HepG2 (cell line): Measurements from ENCODE around the gene TATDN3. TPM values are rescaled to one million over a fixed set of nuclear protein-coding genes. Genes with fewer than 3 reads are reported as not detected.

Experiments
- ATM ChIP-seq: fragments of 450-650 bp; IDR thresholded peaks from 2 replicates; pipeline ENCODE4 v1.7.1; 2017; ENCODE audit warnings: mild to moderate bottlenecking, borderline replicate concordance
- IRX3 ChIP-seq: sonication (generic); formaldehyde crosslinking; IDR thresholded peaks from 2 replicates; pipeline ENCODE4 v1.8.1; 2023; ENCODE audit warnings: mild to moderate bottlenecking, low read depth, missing genetic modification reagents, borderline replicate concordance
- KLF12 ChIP-seq: sonication (generic); formaldehyde crosslinking; IDR thresholded peaks from 2 replicates; pipeline ENCODE4 v1.4.0; 2020; ENCODE audit warnings: missing genetic modification reagents, borderline replicate concordance
- KLF13 ChIP-seq: sonication (generic); formaldehyde crosslinking; IDR thresholded peaks from 2 replicates; pipeline ENCODE4 v1.4.0; 2020; ENCODE audit warnings: mild to moderate bottlenecking, missing genetic modification reagents
- REXO4 ChIP-seq: sonication (generic); formaldehyde crosslinking; IDR thresholded peaks from 2 replicates; pipeline ENCODE4 v1.8.0; 2022; ENCODE audit warnings: missing genetic modification reagents, mild to moderate bottlenecking, borderline replicate concordance
- SMAD9 ChIP-seq: sonication (generic); formaldehyde crosslinking; IDR thresholded peaks from 2 replicates; pipeline ENCODE4 v1.5.1; 2020; ENCODE audit warnings: mild to moderate bottlenecking, missing genetic modification reagents
- ZNF12 ChIP-seq: sonication (generic); formaldehyde crosslinking; IDR thresholded peaks from 2 replicates; pipeline ENCODE4 v1.5.0; 2020; ENCODE audit warnings: missing genetic modification reagents
- ZNF180 ChIP-seq: sonication (generic); formaldehyde crosslinking; IDR thresholded peaks from 2 replicates; pipeline ENCODE4 v1.4.0; 2020; ENCODE audit warnings: low read depth, missing genetic modification reagents, borderline replicate concordance
- ZNF251 ChIP-seq: sonication (generic); formaldehyde crosslinking; IDR thresholded peaks from 2 replicates; pipeline ENCODE4 v1.9.0; 2021; ENCODE audit warnings: mild to moderate bottlenecking, missing genetic modification reagents
- ZNF274 ChIP-seq: sonication (generic); formaldehyde crosslinking; IDR thresholded peaks from 2 replicates; pipeline ENCODE4 v1.5.1; 2020; ENCODE audit warnings: mild to moderate bottlenecking, missing genetic modification reagents
- ZNF354B ChIP-seq: sonication (generic); formaldehyde crosslinking; IDR thresholded peaks from 2 replicates; pipeline ENCODE4 v1.8.0; 2022; ENCODE audit warnings: mild to moderate bottlenecking, missing genetic modification reagents
- ZNF549 ChIP-seq: sonication (generic); formaldehyde crosslinking; IDR thresholded peaks from 2 replicates; pipeline ENCODE4 v1.5.0; 2020; ENCODE audit warnings: missing genetic modification reagents
- ZNF567 ChIP-seq: sonication (generic); formaldehyde crosslinking; IDR thresholded peaks from 2 replicates; pipeline ENCODE4 v1.8.1; 2023; ENCODE audit warnings: mild to moderate bottlenecking, missing genetic modification reagents, borderline replicate concordance
- polyA plus RNA-seq, 8 experiments: library from polyadenylated mRNA; depleted of rRNA in 3 of 8; stranded (reverse) in 7 of 8; unstranded in 1 of 8; fragments of >200 nt; fragmentation: Illumina TruSeq in 4 of 8; extraction: Trizol in 4 of 8; gene quantifications; 2 replicates each; pipeline versions ENCODE4 v1.2.1 to v1.2.3, GENCODE V29; 2011 to 2016; ENCODE audit warnings: low read depth in 4 of 8, missing spikeins in 1 of 8, mixed read lengths in 1 of 8; ENCODE audit not compliant: insufficient read depth in 1 of 8
- total RNA-seq, 5 experiments: library from RNA; depleted of rRNA; stranded (reverse); fragments of >200 nt; fragmentation: Illumina TruSeq; extraction: Trizol; gene quantifications; 2 replicates each; pipeline ENCODE4 v1.2.3, GENCODE V29; 2016; ENCODE audit warnings: low read depth in 1 of 5
- TF ChIP-seq, protein P1 (sequence below): sonication (generic); formaldehyde crosslinking; IDR thresholded peaks from 2 replicates; pipeline ENCODE4 v1.4.0; 2020; ENCODE audit warnings: mild to moderate bottlenecking, low read depth, missing genetic modification reagents
- TF ChIP-seq, protein P2 (sequence below): sonication (generic); formaldehyde crosslinking; IDR thresholded peaks from 2 replicates; pipeline ENCODE4 v1.8.0; 2022; ENCODE audit warnings: mild to moderate bottlenecking, missing genetic modification reagents, borderline replicate concordance
- TF ChIP-seq, protein P3 (sequence below): sonication (generic); formaldehyde crosslinking; conservative IDR thresholded peaks from 2 replicates; pipeline ENCODE4 v1.4.0; 2020; ENCODE audit warnings: missing genetic modification reagents
- TF ChIP-seq, protein P4 (sequence below): sonication (generic); formaldehyde crosslinking; conservative IDR thresholded peaks from 2 replicates; pipeline ENCODE4 v1.4.0; 2020; ENCODE audit warnings: missing genetic modification reagents
- TF ChIP-seq, protein P5 (sequence below): sonication (generic); formaldehyde crosslinking; IDR thresholded peaks from 2 replicates; pipeline ENCODE4 v1.4.0; 2020; ENCODE audit warnings: missing genetic modification reagents, borderline replicate concordance

Gene TATDN3
- total and polyA plus RNA-seq, 2 of the 13 experiments (the other 11 are each of a cell fraction or from before 2014, with no cell fraction given), result 7.3 to 8.6 TPM

DNA sequence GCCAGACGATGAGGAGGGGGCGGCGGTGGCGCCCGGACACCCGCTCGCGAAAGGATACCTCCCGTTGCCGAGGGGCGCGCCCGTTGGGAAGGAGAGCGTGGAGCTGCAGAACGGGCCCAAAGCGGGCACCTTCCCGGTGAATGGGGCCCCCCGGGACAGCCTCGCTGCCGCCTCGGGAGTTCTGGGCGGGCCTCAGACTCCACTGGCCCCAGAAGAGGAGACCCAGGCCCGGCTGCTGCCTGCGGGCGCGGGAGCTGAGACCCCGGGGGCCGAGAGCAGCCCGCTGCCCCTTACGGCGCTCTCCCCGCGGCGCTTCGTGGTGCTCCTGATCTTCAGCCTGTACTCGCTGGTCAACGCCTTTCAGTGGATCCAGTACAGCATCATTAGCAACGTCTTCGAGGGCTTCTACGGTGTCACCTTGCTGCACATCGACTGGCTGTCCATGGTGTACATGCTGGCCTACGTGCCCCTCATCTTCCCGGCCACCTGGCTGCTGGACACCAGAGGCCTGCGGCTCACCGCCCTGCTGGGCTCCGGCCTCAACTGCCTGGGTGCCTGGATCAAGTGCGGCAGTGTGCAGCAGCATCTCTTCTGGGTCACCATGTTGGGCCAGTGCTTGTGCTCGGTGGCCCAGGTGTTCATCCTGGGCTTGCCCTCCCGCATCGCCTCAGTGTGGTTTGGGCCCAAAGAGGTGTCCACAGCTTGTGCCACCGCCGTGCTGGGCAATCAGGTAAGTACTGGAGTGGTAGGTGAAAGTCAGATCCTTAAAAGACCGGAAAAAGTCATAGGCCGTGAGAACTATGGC, 67.0 kb downstream of the TATDN3 start (continued):
- TF ChIP-seq ZNF12 (CRISPR knock-in tag) (no peak), ATM (no peak), KLF13 (no peak), ZNF549 (CRISPR knock-in tag) (no peak), ZNF567 (CRISPR knock-in tag) (no peak), ZNF274 (CRISPR knock-in tag) (no peak), ZNF251 (CRISPR knock-in tag) (no peak), KLF12 (0 out of 2 replicates have a peak, but pooled peaks have one; percentile 42), ZNF180 (CRISPR knock-in tag) (no peak), IRX3 (no peak), REXO4 (no peak), ZNF354B (no peak), SMAD9 (CRISPR knock-in tag) (no peak)
- TF ChIP-seq, protein P1, sequence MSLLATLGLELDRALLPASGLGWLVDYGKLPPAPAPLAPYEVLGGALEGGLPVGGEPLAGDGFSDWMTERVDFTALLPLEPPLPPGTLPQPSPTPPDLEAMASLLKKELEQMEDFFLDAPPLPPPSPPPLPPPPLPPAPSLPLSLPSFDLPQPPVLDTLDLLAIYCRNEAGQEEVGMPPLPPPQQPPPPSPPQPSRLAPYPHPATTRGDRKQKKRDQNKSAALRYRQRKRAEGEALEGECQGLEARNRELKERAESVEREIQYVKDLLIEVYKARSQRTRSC (CRISPR knock-in tag), result no peak; the same call in 1 of the 2 replicates
- TF ChIP-seq, protein P2, sequence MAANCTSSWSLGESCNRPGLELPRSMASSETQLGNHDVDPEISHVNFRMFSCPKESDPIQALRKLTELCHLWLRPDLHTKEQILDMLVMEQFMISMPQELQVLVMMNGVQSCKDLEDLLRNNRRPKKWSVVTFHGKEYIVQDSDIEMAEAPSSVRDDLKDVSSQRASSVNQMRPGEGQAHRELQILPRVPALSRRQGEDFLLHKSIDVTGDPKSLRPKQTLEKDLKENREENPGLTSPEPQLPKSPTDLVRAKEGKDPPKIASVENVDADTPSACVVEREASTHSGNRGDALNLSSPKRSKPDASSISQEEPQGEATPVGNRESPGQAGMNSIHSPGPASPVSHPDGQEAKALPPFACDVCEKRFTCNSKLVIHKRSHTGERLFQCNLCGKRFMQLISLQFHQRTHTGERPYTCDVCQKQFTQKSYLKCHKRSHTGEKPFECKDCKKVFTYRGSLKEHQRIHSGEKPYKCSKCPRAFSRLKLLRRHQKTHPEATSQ, result no peak
- TF ChIP-seq, protein P3, sequence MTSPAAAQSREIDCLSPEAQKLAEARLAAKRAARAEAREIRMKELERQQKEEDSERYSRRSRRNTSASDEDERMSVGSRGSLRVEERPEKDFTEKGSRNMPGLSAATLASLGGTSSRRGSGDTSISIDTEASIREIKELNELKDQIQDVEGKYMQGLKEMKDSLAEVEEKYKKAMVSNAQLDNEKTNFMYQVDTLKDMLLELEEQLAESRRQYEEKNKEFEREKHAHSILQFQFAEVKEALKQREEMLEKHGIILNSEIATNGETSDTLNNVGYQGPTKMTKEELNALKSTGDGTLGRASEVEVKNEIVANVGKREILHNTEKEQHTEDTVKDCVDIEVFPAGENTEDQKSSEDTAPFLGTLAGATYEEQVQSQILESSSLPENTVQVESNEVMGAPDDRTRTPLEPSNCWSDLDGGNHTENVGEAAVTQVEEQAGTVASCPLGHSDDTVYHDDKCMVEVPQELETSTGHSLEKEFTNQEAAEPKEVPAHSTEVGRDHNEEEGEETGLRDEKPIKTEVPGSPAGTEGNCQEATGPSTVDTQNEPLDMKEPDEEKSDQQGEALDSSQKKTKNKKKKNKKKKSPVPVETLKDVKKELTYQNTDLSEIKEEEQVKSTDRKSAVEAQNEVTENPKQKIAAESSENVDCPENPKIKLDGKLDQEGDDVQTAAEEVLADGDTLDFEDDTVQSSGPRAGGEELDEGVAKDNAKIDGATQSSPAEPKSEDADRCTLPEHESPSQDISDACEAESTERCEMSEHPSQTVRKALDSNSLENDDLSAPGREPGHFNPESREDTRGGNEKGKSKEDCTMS, result no peak
- TF ChIP-seq, protein P4, sequence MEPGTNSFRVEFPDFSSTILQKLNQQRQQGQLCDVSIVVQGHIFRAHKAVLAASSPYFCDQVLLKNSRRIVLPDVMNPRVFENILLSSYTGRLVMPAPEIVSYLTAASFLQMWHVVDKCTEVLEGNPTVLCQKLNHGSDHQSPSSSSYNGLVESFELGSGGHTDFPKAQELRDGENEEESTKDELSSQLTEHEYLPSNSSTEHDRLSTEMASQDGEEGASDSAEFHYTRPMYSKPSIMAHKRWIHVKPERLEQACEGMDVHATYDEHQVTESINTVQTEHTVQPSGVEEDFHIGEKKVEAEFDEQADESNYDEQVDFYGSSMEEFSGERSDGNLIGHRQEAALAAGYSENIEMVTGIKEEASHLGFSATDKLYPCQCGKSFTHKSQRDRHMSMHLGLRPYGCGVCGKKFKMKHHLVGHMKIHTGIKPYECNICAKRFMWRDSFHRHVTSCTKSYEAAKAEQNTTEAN (CRISPR knock-in tag), result 0 out of 2 replicates have a peak, but pooled peaks have one; percentile 26
- TF ChIP-seq, protein P5, sequence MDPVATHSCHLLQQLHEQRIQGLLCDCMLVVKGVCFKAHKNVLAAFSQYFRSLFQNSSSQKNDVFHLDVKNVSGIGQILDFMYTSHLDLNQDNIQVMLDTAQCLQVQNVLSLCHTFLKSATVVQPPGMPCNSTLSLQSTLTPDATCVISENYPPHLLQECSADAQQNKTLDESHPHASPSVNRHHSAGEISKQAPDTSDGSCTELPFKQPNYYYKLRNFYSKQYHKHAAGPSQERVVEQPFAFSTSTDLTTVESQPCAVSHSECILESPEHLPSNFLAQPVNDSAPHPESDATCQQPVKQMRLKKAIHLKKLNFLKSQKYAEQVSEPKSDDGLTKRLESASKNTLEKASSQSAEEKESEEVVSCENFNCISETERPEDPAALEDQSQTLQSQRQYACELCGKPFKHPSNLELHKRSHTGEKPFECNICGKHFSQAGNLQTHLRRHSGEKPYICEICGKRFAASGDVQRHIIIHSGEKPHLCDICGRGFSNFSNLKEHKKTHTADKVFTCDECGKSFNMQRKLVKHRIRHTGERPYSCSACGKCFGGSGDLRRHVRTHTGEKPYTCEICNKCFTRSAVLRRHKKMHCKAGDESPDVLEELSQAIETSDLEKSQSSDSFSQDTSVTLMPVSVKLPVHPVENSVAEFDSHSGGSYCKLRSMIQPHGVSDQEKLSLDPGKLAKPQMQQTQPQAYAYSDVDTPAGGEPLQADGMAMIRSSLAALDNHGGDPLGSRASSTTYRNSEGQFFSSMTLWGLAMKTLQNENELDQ (CRISPR knock-in tag), result no peak
